PC-9 (cell line): ENCODE results near the gene GPR42.

Experiments
- EZH2 ChIP-seq: fragments of 200-600 bp; sonication (generic); IDR thresholded peaks from 2 replicates; pipeline ENCODE4 v1.8.0; 2017; ENCODE audit warnings: antibody characterized with exemption, low read depth
- TF ChIP-seq, protein P1 (sequence below): fragments of 200-600 bp; sonication (generic); conservative IDR thresholded peaks from 2 replicates; pipeline ENCODE4 v1.6.1; 2017; ENCODE audit warnings: mixed run types, antibody characterized with exemption, mild to moderate bottlenecking, moderate library complexity

DNA sequence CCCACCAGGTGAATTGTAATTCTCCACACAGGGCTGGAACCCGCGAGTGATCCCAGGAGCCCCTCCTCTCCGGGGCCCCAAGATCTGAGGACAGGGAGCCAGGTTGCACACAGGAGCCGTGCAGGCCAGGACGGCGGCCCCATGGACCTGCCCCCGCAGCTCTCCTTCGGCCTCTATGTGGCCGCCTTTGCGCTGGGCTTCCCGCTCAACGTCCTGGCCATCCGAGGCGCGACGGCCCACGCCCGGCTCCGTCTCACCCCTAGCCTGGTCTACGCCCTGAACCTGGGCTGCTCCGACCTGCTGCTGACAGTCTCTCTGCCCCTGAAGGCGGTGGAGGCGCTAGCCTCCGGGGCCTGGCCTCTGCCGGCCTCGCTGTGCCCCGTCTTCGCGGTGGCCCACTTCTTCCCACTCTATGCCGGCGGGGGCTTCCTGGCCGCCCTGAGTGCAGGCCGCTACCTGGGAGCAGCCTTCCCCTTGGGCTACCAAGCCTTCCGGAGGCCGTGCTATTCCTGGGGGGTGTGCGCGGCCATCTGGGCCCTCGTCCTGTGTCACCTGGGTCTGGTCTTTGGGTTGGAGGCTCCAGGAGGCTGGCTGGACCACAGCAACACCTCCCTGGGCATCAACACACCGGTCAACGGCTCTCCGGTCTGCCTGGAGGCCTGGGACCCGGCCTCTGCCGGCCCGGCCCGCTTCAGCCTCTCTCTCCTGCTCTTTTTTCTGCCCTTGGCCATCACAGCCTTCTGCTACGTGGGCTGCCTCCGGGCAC is 19.3 kb upstream of the GPR42 start:
- TF ChIP-seq, protein P1, sequence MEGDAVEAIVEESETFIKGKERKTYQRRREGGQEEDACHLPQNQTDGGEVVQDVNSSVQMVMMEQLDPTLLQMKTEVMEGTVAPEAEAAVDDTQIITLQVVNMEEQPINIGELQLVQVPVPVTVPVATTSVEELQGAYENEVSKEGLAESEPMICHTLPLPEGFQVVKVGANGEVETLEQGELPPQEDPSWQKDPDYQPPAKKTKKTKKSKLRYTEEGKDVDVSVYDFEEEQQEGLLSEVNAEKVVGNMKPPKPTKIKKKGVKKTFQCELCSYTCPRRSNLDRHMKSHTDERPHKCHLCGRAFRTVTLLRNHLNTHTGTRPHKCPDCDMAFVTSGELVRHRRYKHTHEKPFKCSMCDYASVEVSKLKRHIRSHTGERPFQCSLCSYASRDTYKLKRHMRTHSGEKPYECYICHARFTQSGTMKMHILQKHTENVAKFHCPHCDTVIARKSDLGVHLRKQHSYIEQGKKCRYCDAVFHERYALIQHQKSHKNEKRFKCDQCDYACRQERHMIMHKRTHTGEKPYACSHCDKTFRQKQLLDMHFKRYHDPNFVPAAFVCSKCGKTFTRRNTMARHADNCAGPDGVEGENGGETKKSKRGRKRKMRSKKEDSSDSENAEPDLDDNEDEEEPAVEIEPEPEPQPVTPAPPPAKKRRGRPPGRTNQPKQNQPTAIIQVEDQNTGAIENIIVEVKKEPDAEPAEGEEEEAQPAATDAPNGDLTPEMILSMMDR: no peak
- no peak for TF ChIP-seq EZH2
